GM15510 (cell line): Measurements from ENCODE around the gene MRPL38.
A peak's percentile ranks its signal among the peaks of the same experiment; 100 is the strongest.

ENCODE experiments used
- POLR2A ChIP-seq: IDR thresholded peaks from 3 replicates; pipeline ENCODE4 v1.6.1; 2011; ENCODE audit warnings: borderline replicate concordance; ENCODE audit not compliant: insufficient read length; ENCODE audit errors: extremely low read depth

Gene MRPL38

GRCh38 chr17:75904749-75905521 lies at the start of gene MRPL38:
Gene MRPL38 (minus strand): TSS chr17:75904884. CDS start chr17:75904875, 9 bp downstream.
- TF ChIP-seq POLR2A, result peak; percentile 83

- no peak for TF ChIP-seq POLR2A
Measured at GRCh38 chr17:75950855-75951554, 46.3 kb upstream of the MRPL38 start.

- no peak for TF ChIP-seq POLR2A
Measured at GRCh38 chr17:75950421-75950820, 45.7 kb upstream of the MRPL38 start.

GRCh38 chr17:75945211-75945610 lies 40.5 kb upstream of the MRPL38 start:
- TF ChIP-seq POLR2A, result no peak

GRCh38 chr17:75943491-75943890 lies 38.8 kb upstream of the MRPL38 start:
- TF ChIP-seq POLR2A, result no peak

- TF ChIP-seq POLR2A, result no peak
Measured at GRCh38 chr17:75942473-75942872, 37.8 kb upstream of the MRPL38 start.

GRCh38 chr17:75941442-75941819 lies 36.7 kb upstream of the MRPL38 start:
- TF ChIP-seq POLR2A, result no peak

- TF ChIP-seq POLR2A, result peak; percentile 84
Measured at GRCh38 chr17:75940727-75941441, 36.2 kb upstream of the MRPL38 start, which contains the start of gene FBF1. Gene FBF1 (minus strand): TSS chr17:75941042. CDS start chr17:75938149, 2,893 bp downstream.

GRCh38 chr17:75937652-75938051 lies 33.0 kb upstream of the MRPL38 start:
- no peak for TF ChIP-seq POLR2A

- no peak for TF ChIP-seq POLR2A
Measured at GRCh38 chr17:75933808-75934207, 29.1 kb upstream of the MRPL38 start.

GRCh38 chr17:75932852-75933251 lies 28.2 kb upstream of the MRPL38 start:
- no peak for TF ChIP-seq POLR2A

GRCh38 chr17:75931062-75931461 lies 26.4 kb upstream of the MRPL38 start:
- no peak for TF ChIP-seq POLR2A

GRCh38 chr17:75927286-75927922 lies 22.7 kb upstream of the MRPL38 start:
- TF ChIP-seq POLR2A, result no peak

GRCh38 chr17:75926456-75926855 lies 21.8 kb upstream of the MRPL38 start:
- TF ChIP-seq POLR2A, result no peak

GRCh38 chr17:75925912-75926311 lies 21.2 kb upstream of the MRPL38 start:
- no peak for TF ChIP-seq POLR2A
